Liver (tissue), 9 donors: ENCODE results near the gene TPX2. TPM values are rescaled to one million over a fixed set of nuclear protein-coding genes. Genes with fewer than 3 reads are reported as not detected.

ENCODE experiments used
- DNase-seq: peaks from one replicate; pipeline ENCODE4 v3.0.0-alpha.2; 2017; ENCODE audit warnings: low spot score
- H3K27ac ChIP-seq, 2 donors: one replicate each; pipeline ENCODE4 v1.7.0; 2013; ENCODE audit warnings: inconsistent platforms in 2 of 2, low read length in 2 of 2, control low read depth in 1 of 2, low read depth in 1 of 2, mild to moderate bottlenecking in 1 of 2
- H3K27me3 ChIP-seq, 4 donors: one replicate each; pipeline versions ENCODE4 v1.6.1 to v1.7.0; 2013; ENCODE audit warnings: low read length in 3 of 4, inconsistent platforms in 1 of 4, mild to moderate bottlenecking in 1 of 4, moderate library complexity in 1 of 4; ENCODE audit not compliant: control insufficient read depth in 4 of 4, insufficient read depth in 4 of 4
- H3K36me3 ChIP-seq, 4 donors: one replicate each; pipeline versions ENCODE4 v1.6.1 to v1.7.0; 2013; ENCODE audit warnings: low read length in 3 of 4, mild to moderate bottlenecking in 3 of 4, low read depth in 1 of 4, moderate library complexity in 1 of 4; ENCODE audit not compliant: control insufficient read depth in 4 of 4, insufficient read depth in 3 of 4
- H3K4me1 ChIP-seq, 4 donors: one replicate each; pipeline versions ENCODE4 v1.6.1 to v1.7.0; 2013; ENCODE audit warnings: low read length in 3 of 4, mild to moderate bottlenecking in 3 of 4, moderate library complexity in 1 of 4; ENCODE audit not compliant: control insufficient read depth in 4 of 4, insufficient read depth in 4 of 4
- H3K4me3 ChIP-seq, 3 donors: one replicate each; pipeline versions ENCODE4 v1.6.1 to v1.7.0; 2013; ENCODE audit warnings: low read length in 3 of 3, control low read depth in 1 of 3, low read depth in 1 of 3, mild to moderate bottlenecking in 1 of 3
- H3K9ac ChIP-seq, 2 donors: one replicate each; pipeline ENCODE4 v1.7.0; 2013; ENCODE audit warnings: low read length in 2 of 2, mild to moderate bottlenecking in 2 of 2, moderate library complexity in 2 of 2, control low read depth in 1 of 2, low read depth in 1 of 2
- H3K9me3 ChIP-seq, 4 donors: one replicate each; pipeline versions ENCODE4 v1.6.1 to v1.7.0; 2013; ENCODE audit warnings: low read length in 3 of 4; ENCODE audit not compliant: control insufficient read depth in 4 of 4
- ATF3 ChIP-seq: IDR thresholded peaks from 2 replicates; pipeline ENCODE4 v1.6.1; 2016; ENCODE audit warnings: antibody characterized with exemption
- EGR1 ChIP-seq, 2 donors: IDR thresholded peaks; 2 replicates each; pipeline ENCODE4 v1.6.1; 2016 to 2018; ENCODE audit warnings: antibody characterized with exemption in 2 of 2, low read depth in 2 of 2
- FOXA2 ChIP-seq: IDR thresholded peaks from 2 replicates; pipeline ENCODE4 v1.6.1; 2016; ENCODE audit warnings: antibody characterized with exemption
- GABPA ChIP-seq, 2 donors: IDR thresholded peaks in 1 of 2; conservative IDR thresholded peaks in 1 of 2; 2 replicates each; pipeline ENCODE4 v1.6.1; 2016; ENCODE audit warnings: antibody characterized with exemption in 2 of 2, mild to moderate bottlenecking in 1 of 2, moderate library complexity in 1 of 2
- HNF4A ChIP-seq, 2 donors: conservative IDR thresholded peaks; 2 replicates each; pipeline ENCODE4 v1.6.1; 2016; ENCODE audit warnings: antibody characterized with exemption in 2 of 2, mild to moderate bottlenecking in 2 of 2
- HNF4G ChIP-seq: IDR thresholded peaks from 2 replicates; pipeline ENCODE4 v1.6.1; 2016; ENCODE audit warnings: antibody characterized with exemption
- JUND ChIP-seq, 2 donors: IDR thresholded peaks; 2 replicates each; pipeline ENCODE4 v1.6.1; 2016; ENCODE audit warnings: antibody characterized with exemption in 2 of 2
- MAX ChIP-seq: IDR thresholded peaks from 2 replicates; pipeline ENCODE4 v1.6.1; 2016; ENCODE audit warnings: antibody characterized with exemption
- NR2F2 ChIP-seq: IDR thresholded peaks from 2 replicates; pipeline ENCODE4 v1.6.1; 2016; ENCODE audit warnings: antibody characterized with exemption
- RAD21 ChIP-seq, 2 donors: IDR thresholded peaks; 2 replicates each; pipeline ENCODE4 v1.6.1; 2016; ENCODE audit warnings: antibody characterized with exemption in 2 of 2, mild to moderate bottlenecking in 2 of 2
- REST ChIP-seq: IDR thresholded peaks from 2 replicates; pipeline ENCODE4 v1.6.1; 2016; ENCODE audit warnings: antibody characterized with exemption, mild to moderate bottlenecking
- RXRA ChIP-seq, 2 donors: IDR thresholded peaks; 2 replicates each; pipeline ENCODE4 v1.6.1; 2017 to 2018; ENCODE audit warnings: antibody characterized with exemption in 2 of 2, mild to moderate bottlenecking in 1 of 2
- SP1 ChIP-seq: IDR thresholded peaks from 2 replicates; pipeline ENCODE4 v1.6.1; 2018; ENCODE audit warnings: antibody characterized with exemption, mild to moderate bottlenecking
- YY1 ChIP-seq: IDR thresholded peaks from 2 replicates; pipeline ENCODE4 v1.6.1; 2016; ENCODE audit warnings: antibody characterized with exemption, mild to moderate bottlenecking
- WGBS: extraction: QIAGEN DNeasy Blood & Tissue Kit; methylation state at CpG from one replicate; pipeline ENCODE4 v1.1.7; 2013; 5-methylcytosine and 5-hydroxymethylcytosine counted together
- polyA plus RNA-seq, 2 donors: library from polyadenylated mRNA; stranded (reverse) in 1 of 2; unstranded in 1 of 2; fragments of 200-250 nt in 1 of 2; fragments of >200 nt in 1 of 2; fragmentation: Nextera tagmentation in 1 of 2; extraction: Ambion mirVana in 1 of 2; gene quantifications; one replicate each; pipeline versions ENCODE4 v1.2.1 to v1.2.3, GENCODE V29; 2013 to 2015
- total RNA-seq, 2 donors: library from RNA; depleted of rRNA; stranded (reverse); fragments of >200 nt; gene quantifications; one replicate each; pipeline ENCODE4 v1.2.3, GENCODE V29; 2014
- TF ChIP-seq, protein P1 (sequence below): fragments of 150-350 bp; IDR thresholded peaks from 2 replicates; pipeline ENCODE4 v1.5.1; 2017; ENCODE audit warnings: improper control_type of control experiment, low read depth, low read length; ENCODE audit not compliant: missing input control
- TF ChIP-seq, protein P2 (sequence below): IDR thresholded peaks from 2 replicates; pipeline ENCODE4 v1.6.1; 2016; ENCODE audit warnings: antibody characterized with exemption
- donor health status: healthy.
- donor health status: healthy.
- donor health status: healthy.
- donor health status: healthy.
- donor health status: healthy.

The TPX2 gene
- total and polyA plus RNA-seq, 4 donors: 1.1 to 40.8 (median 2.4) TPM

DNA sequence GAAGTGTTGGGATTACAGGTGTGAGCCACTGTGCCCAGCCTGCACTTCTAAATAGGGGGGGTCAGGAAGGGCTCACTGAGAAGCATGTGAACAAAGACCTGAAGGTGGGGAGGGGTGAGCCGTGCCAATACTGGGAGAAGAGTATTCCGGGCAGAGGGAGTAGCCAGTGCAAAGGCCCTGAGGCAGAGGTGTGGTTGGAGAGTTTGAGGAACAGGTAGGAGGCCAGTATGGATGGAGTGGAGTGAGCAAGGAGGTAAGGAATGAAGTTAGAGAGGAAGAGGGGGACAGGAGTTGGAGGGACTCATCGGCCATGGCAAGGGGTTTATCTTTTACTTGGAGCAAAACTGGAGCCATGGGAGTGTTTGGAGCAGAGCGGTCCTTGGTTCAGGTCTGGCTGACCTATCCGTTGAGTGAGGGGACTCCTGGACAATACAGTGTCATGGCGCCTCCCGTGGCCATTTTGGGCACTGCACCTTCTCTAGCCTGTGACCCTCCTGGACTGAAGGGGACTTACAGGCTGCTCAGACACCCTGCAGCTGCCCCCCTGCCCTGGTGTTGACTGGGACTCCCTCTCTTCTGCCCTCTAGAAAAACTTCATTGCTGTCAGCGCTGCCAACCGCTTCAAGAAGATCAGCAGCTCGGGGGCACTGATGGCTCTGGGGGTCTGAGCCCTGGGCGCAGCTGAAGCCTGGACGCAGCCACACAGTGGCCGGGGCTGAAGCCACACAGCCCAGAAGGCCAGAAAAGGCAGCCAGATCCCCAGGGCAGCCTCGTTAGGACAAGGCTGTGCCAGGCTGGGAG lies 94.2 kb downstream of the TPX2 start:
- H3K4me3 ChIP-seq: no peak overlapping the region
- H3K36me3 ChIP-seq: no peaks in the 10 kb centered on the region
- no peaks in the 10 kb centered on the region for H3K9me3 ChIP-seq
- WGBS: 63% methylated on average over 14 of the region's 14 CpGs
- DNase-seq: peak; percentile 78
- H3K4me1 ChIP-seq: no peaks in the 10 kb centered on the region
- no peak overlapping the region for H3K27ac ChIP-seq
- H3K27me3 ChIP-seq: peaks cover 0 to 3% (median 0%) of the 10 kb centered on the region in 4 donors
- TF ChIP-seq, protein P1, sequence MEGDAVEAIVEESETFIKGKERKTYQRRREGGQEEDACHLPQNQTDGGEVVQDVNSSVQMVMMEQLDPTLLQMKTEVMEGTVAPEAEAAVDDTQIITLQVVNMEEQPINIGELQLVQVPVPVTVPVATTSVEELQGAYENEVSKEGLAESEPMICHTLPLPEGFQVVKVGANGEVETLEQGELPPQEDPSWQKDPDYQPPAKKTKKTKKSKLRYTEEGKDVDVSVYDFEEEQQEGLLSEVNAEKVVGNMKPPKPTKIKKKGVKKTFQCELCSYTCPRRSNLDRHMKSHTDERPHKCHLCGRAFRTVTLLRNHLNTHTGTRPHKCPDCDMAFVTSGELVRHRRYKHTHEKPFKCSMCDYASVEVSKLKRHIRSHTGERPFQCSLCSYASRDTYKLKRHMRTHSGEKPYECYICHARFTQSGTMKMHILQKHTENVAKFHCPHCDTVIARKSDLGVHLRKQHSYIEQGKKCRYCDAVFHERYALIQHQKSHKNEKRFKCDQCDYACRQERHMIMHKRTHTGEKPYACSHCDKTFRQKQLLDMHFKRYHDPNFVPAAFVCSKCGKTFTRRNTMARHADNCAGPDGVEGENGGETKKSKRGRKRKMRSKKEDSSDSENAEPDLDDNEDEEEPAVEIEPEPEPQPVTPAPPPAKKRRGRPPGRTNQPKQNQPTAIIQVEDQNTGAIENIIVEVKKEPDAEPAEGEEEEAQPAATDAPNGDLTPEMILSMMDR: peak; percentile 68
- TF ChIP-seq REST: no peak
- TF ChIP-seq RAD21 (IDR thresholded peaks at IDR 0.05): peak in 1 of 2 donors; percentile 61
- no peak for TF ChIP-seq FOXA2
- no peak for TF ChIP-seq JUND (IDR thresholded peaks at IDR 0.05)
- no peak overlapping the region for H3K9ac ChIP-seq

DNA sequence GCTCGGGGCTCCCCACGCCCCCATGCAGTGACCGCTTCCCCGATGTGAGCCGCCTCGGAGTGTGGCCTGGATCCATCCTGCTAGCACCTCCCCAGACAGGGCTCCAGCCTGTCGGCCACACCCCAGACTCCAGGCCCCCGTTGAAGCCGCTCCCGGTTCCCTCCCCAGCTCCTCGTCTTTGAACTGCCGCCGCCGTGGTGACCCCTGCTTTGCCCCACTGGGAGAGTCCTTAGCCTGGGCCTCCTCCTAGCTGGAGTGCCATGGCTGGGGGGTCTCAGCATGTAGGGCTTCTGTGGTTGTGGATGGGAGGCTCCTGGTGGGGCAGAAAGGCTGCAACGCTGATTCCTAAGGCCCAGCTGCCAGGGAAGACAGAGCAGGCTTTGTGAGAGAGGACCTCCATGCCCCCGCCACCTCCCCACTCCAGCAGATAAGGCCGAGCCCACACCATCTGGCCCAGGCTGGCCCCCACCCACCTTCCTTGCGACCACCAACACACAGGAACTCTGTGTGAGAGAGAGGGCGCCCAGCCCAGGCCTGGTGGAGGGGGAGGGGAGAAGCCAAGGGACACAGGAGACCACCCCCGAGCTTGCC lies 94.9 kb downstream of the TPX2 start:
- no peak overlapping the region for H3K9ac ChIP-seq
- no peaks in the 10 kb centered on the region for H3K36me3 ChIP-seq
- no peak overlapping the region for H3K27ac ChIP-seq
- 83% methylated on average over 20 of the region's 20 CpGs for WGBS
- H3K9me3 ChIP-seq: no peaks in the 10 kb centered on the region
- TF ChIP-seq HNF4A (conservative IDR thresholded peaks at IDR 0.05) (no peak), SP1 (no peak), REST (no peak), HNF4G (no peak), YY1 (no peak), RXRA (IDR thresholded peaks at IDR 0.05) (no peak), GABPA (IDR thresholded peaks at IDR 0.05 in 1 of 2, conservative IDR thresholded peaks at IDR 0.05 in 1 of 2) (no peak), ATF3 (no peak), FOXA2 (no peak), MAX (no peak), NR2F2 (no peak), RAD21 (IDR thresholded peaks at IDR 0.05) (no peak), EGR1 (IDR thresholded peaks at IDR 0.05; ENCODE audit: low read depth in 2 of 2) (no peak)
- TF ChIP-seq, protein P1: no peak
- TF ChIP-seq, protein P2, sequence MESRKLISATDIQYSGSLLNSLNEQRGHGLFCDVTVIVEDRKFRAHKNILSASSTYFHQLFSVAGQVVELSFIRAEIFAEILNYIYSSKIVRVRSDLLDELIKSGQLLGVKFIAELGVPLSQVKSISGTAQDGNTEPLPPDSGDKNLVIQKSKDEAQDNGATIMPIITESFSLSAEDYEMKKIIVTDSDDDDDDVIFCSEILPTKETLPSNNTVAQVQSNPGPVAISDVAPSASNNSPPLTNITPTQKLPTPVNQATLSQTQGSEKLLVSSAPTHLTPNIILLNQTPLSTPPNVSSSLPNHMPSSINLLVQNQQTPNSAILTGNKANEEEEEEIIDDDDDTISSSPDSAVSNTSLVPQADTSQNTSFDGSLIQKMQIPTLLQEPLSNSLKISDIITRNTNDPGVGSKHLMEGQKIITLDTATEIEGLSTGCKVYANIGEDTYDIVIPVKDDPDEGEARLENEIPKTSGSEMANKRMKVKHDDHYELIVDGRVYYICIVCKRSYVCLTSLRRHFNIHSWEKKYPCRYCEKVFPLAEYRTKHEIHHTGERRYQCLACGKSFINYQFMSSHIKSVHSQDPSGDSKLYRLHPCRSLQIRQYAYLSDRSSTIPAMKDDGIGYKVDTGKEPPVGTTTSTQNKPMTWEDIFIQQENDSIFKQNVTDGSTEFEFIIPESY: no peak
- H3K4me1 ChIP-seq: no peaks in the 10 kb centered on the region
- no peak for DNase-seq
- peaks cover 0 to 3% (median 0%) of the 10 kb centered on the region in 4 donors for H3K27me3 ChIP-seq
- no peak overlapping the region for H3K4me3 ChIP-seq
